Germinal center (tissue), 1 donor: ENCODE measurements around the gene C2orf76.
"Not testable (repeated sequence)": the region's sequence is repeated elsewhere in the genome, so short reads cannot be mapped to it uniquely, and the experiment has no call there.

Experiments
- DNase-seq: peaks from one replicate; pipeline ENCODE4 v3.0.0; 2012; ENCODE audit warnings: mixed read lengths, low spot score

C2orf76 gene

DNA sequence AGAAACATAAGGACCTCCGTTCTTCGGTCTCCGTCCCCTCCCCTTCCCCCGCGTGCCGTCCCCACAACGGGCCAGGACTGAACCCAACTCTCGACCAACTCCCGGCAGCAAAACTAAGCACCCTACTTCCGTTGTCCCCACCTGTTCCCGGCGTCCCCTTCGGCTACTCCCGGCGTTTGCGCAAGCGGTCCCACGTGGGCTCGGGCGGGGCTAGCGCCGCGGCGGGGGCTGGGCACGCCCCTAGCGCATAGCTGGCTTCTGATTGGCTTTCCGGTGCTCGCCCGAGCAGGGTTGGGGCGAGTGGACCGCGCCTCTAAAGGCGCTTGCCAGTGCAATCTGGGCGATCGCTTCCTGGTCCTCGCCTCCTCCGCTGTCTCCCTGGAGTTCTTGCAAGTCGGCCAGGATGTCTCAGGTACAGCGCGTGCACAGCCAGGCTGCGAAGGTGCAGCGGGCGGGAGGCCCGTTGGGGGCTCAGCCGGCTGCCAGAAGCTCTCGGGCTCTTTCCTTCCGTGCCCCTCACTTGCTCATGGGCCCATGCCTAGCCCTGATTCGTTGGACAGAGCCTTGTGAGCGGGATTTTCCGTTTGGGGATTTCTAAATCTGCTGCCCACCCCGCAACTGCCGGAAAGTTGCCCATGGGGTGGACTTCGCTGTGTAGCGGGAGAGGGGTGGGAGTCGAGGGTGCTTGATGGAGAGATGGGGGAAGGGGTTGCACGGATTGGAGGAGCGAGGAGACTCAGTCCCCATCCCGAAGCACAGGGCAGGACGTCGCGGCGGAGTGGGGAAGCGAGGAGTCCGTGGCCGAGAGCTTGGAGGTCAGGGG, at the start of gene C2orf76, which contains the start of gene DBI:
C2orf76 (minus strand) TSS at position 186 of the 823 bp plus-strand sequence. CDS start 26,875 bp downstream, outside the sequence.
DBI (plus strand) TSS at position 329 of the 823 bp plus-strand sequence; CDS start at position 404, 75 bp downstream.
- peak; percentile 98 for DNase-seq

DNA sequence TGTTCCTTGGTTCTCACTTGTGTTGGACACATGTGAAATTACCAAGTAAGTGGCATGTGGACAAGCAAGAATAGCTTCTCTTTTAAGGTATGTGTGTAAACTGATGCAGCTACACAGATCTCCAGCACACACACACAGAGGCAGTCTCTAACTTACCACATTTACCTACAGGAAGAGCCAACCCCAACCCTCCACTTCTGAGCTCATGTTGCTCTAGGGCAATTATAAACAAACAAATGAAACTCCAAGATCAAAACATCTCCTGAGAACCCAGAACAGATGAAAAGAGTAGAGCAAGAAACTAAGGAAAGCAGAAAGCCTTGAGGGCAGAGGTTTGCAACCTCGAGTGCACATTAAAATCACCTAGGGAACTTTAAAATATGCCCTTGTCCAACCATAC, 49.0 kb upstream of the C2orf76 start:
- no peak for DNase-seq

DNA sequence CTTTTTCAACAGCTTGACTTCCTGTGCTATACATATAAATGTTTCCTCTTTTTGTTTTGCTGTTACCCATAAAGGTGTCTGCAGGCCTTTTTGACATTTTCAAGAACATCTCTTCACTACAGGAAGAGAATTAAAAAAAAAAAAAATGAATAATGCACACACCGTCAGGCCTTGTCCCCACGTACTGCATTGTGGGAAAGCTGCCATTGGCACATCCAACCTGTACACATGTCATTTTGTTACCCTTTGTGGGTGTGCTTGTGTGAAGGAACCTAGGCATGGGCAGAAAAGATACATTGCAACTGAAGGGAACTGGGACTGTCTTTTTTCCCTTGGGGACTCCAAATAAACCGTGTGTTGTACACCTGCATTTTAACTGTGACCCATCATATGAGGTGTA, 48.3 kb upstream of the C2orf76 start:
- DNase-seq, result no peak

DNA sequence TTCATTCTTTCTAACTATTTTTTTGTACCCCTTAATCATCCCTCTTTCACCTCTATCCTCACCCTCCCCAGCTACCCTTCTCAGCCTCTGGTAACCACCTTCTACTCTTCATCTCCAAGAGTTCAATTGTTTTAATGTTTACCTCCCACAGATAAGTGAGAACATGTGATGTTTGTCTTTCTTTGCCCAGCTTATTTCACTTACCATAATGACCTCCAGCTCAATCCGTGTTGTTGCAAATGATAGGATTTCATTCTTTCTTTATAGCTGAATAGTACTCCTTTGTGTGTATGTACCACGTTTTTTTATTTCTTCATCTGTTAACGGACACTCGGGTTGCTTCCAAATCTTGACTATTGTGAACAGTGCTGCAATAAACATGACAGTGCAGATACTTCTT, 42.9 kb upstream of the C2orf76 start:
- no peak for DNase-seq

DNA sequence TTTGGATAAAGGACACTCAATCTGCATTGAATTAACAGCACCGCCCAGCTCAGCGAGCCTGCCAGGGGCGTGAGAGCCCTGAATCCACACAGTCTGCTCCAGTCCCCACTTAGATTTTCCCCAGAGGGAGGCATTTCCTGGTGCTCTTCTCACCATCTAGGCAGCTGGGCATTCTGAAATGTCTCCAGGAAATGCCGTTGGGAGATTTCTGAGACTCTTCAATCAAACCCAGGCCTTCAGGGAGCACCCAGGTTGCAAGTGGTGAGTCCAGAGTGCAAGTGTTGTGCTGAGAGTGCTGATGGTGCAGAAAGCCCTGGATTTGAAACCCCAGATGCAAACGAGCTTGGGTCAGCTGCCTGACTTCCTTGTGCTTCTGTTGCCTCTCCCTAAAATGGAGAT, 41.6 kb upstream of the C2orf76 start:
- no peak for DNase-seq

DNA sequence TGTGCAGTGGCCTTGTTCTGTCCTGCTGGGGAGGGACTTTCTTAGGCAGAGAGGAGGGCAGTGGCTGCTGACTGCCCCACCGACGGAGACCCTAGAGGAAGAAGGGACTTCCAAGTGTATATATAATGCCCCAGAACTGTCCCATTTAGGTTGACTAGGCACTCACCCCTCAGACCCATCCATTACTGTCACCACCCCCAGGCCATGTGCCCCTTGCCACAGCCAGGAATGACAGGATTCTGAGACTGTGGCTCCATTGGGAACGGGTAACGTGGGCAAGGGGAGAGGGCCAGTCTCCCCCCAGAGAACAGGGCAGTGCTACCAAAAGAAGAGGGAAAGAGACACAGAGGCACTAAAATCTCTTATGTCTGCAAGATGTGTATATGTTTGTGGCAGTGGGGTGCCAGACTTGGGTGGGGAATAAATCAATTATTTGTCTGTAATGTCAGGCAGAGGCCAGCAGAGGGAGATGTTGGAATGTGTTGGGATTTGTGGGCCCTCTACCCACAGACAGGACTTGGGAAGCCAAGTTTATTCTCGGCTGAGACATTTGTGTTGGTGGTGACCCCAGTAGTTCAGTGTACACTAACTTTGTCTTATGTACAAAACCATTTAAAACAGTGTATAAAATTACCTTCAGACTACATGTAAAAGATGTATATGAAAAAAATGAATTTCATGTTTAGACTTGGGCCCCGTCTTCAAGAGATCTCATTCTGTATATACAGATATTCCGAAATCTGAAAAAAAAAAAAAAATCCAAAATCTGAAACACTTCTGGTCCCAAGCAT, 41.0 kb upstream of the C2orf76 start:
- DNase-seq, result peak; percentile 62

DNA sequence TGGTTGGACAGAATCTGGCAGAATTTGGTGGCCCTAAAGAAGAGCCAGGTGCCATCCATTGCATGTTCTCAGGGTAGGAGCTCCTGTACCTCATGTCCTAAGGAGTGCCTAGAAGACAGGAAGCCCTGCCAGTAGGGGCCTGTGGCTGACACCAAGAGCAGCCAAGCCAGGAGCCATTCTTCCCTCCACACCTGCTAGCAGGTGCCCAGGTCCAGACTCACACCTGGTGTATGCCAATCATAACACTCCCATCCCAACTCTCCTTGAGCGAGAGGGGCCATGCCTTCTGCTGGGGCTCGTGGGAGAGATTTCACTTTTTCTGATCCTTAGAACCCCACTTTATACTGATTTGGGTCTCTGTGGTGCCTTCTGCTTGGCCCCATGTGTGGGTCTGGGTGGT, 38.5 kb upstream of the C2orf76 start:
- DNase-seq, result no peak

DNA sequence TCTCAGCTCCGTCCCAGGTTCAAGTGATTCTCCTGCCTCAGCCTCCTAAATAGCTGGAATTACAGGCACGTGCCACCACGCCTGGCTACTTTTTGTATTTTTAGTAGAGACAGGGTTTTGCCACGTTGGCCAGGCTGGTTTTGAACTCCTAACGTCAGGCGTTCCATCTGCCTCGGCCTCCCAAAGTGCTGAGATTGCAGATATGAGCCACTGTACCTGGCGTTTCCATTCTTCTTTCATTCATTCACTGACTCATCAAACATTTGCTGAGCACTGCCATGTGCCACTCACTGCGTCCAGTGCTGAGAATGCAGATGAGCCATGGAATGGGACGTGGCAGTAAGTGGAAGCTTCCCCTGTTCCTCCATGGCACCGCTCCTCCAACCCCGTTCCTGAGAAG, 37.0 kb upstream of the C2orf76 start:
- DNase-seq, result not testable (repeated sequence)

DNA sequence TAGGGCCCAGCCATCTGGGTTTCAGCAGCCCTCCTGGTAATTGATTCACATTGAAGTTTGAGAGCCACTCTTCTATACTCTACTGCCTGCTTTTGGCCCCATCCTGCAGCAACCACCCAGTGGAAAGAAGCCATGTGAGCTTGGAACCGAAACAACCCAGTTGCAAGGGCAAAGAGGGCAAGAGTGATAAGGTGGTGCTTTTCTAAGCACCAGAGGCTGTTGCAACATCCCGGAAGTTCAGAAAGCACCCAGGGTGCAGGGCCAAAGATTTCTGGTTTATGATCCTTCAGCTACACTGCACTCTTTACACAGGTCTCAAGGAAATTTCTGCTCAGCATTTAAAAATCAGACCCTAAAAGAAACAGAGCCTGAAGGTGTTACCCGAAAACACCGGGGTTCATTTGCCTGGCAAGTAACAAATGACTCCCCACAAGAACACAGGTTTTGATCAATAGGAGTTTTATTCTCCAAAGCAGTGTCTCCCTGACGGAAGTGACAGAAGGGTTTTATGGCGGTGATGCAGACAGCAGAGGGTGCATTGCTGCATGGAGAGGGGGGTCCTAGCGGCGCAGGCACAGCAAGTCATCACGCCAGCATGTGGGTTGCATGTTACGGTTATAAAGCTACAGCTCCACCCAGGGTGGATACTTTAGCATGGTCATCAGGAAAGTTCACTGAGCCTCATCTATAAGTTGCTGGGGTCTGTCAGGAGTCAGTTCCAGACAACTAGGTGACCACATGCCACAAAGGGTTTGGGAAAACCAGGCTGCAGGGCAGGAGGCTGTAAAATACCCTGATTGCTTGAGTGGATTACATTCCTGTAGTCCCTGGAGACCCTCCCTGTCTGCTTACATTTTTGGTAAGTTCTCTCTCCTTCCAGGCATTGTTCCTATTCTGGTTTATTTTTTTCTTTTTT, 36.3 kb upstream of the C2orf76 start:
- no peak for DNase-seq

DNA sequence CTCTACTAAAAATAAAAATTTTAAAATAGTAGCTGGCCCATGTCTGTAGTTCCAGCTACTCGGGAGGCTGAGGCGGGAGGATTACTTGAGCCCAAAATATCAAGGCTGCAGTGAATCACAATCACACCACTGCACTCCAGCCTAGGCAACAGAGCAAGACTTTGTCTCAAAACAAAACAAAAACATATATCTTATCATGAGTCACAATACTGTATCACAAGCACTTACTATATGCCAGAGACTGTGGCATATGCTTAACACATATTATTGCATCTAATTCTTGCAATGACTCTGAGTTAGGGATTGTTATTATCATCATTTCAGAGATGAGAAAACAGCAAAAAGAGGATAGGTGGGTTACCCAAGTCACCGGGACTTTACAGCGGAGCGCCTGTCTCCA, 35.5 kb upstream of the C2orf76 start:
- DNase-seq, result no peak

DNA sequence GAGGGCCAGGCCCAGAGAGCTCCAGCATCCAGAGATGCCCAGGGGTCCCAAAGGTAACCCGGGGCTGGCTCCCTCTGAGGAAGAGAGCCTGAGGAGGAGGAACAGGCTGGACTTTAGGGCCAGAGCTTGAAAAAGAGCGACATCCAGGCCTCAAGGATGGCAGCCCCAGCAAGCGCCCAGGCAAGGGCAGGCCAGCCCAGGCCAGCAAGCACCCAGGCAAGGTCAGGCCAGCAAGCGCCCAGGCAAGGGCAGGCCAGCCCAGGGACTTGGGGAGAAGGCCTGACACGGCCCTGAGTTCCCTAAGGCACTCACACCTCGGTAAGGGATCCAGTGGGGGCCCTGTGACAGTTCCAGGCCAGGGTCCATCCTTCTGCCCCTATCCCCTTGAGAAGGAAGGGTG, 30.6 kb upstream of the C2orf76 start:
- DNase-seq, result no peak

DNA sequence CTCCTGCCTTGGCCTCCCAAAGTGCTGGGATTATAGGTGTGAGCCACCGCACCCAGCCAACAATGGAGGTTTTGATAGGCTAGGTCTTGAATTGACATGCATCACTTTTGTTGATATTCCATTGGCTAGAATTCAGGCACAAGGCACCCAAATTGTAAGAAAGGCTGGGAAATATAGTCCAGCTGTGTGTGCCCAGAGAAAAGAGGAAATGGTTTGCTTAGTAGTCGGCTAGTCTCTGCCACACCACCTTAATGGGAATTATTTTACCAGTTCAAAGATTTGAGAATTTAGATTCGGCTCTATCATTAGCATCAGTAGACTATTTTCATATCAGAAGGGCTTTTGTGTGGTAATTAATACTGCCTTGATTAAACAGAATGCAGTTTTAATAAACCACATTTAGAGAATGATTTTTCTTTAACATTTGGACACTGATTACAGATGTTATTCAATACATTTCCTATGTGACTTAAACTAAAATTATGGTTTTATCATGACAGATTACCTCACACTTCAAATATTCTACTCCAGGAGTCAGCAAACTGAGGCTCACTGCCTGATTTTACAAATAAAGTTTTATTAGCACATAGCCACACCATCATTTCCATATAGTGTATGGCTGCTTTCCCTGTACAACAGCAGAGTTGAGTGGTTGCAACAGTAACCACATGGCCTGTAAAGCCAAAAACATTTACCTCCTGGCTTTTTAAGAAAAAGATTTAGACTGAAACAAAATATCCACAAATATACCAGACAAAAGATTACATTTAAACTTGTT, 27.5 kb upstream of the C2orf76 start:
- no peak for DNase-seq

DNA sequence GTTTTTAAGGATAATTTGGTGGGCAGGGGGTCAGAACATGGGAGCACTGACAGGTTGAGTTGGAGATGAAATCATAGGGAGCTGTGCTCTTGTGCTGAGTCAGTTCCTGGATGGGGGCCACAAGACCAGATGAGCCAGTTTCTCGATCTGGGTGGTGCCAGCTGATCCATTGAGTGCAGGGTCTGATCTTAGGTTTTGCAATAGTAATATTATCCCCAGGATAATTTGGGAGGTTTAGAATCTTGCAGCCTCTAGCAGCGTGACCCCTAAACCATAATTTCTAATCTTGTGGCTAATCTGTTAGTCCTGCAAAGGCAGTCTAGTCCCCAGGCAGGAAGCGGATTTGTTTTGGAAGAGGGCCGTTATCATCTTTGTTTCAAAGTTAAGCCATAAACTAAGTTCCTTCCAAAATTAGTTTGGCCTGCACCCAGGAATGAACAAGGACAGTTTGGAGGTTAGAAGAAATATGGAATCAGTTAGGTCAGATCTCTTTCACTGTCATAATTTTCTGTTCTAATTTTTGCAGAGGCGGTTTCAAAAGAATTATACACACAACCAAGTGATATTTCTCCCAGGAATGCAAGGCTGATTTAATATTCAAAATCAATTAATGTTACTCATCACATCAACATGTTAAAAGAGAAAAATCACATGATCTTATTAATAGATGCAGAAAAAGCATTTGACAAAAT, 23.1 kb upstream of the C2orf76 start:
- DNase-seq, result no peak

DNA sequence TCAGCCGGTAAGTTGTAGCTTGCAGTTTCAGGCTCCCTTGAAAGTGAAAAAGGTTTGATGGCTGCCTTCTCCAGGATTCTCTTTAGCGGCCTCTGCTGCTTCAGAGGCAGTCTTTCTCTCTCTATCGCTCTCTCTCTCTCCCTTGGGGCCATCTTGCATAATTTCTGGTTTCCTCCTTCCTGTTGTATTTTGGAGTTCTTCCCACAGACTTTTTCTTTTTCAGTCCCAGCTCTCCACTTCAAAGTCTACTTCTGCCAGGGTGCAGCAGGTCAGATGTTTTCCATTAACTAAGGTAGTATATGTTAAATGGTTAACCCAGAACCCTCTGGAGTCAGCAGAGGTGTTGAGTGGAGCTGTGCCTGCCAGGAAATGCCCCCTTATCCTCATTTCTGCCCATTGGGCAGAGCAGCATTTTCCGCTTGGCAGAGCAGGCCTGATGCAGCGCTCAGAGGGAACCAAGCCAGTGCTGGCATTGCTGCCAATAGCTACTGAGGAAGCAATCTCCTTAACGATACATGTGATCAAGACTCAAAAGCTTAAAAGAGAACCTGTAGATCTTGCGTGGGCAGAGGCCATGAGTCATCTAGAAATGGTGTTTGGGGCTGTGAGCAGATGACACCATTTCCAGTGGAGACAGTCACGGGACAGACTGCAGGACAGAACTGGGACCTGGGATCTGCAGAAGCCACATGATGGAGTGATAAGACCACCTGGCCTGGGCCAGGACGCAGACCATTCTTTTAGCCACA, 20.9 kb upstream of the C2orf76 start:
- DNase-seq, result no peak

DNA sequence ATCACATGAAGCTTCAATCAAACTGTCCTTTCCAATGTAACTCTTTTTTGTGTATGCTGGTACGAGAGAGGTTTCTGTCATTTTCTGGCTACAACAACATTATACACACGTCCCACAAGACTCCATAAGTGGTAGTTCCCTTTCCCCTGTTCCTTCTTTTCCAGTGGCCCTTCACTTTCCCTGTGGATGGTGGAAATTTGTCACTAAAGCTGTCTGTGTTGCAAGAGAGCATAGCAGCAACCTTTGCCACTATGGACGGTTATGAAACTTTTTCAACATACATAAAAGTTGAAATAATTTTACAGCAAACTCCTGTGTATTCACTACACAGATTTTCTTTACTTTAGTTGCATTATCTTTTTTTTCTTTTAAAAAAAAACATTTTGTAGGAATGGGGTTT, 18.8 kb upstream of the C2orf76 start:
- no peak for DNase-seq

DNA sequence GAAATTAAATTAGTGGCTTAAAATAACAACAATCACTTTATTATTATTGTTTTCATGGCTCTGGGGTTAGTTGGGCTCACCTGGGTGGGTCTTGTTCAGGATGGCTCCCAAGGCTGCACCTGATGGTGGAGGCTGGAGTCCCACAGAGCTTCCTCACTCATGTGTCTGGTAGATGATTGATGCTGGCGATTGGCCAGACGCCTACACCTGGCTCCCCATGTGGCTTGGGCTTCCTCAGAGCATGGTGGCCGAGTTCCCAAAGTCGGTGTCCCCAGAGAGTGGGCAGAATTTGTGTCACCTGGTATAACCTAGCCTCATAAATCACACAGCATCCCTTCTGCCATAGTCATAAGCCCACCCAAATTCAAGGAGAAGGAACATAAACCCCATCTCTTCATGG, 18.3 kb upstream of the C2orf76 start:
- DNase-seq, result no peak

DNA sequence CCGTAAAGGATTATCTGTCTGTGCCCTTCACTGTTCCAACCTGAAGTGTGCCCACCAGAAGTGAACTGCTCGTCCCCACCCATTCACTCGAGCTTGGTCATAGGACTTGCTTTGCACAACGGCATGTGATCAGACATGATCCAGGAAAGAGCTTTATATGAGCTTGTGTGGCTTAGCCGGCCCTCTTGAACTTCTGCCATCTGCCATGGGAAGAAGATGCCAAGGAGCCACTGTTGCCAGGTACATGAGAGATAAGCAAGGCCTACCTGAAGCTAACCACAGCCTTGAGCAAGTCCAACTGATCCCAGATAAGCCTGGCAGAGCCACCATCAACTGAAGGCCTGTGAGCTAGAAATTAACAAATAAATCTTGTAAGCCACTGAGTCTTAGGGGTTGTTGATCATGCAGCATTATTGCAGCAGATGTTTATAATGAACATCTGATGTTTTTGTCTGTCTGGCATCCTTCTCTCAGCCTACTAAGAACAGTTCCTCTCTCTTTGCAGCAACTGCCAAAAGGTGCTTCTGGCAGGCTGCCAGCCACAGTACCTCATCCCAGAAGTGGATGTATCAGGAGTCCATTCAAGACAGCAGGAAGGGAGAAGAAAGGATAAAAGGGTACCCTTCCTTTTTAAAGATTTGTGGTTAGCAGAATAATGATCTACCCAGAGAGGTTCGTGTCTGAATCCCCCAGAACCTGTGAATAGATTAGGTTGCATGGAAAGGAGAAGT, 16.9 kb upstream of the C2orf76 start:
- DNase-seq, result no peak

DNA sequence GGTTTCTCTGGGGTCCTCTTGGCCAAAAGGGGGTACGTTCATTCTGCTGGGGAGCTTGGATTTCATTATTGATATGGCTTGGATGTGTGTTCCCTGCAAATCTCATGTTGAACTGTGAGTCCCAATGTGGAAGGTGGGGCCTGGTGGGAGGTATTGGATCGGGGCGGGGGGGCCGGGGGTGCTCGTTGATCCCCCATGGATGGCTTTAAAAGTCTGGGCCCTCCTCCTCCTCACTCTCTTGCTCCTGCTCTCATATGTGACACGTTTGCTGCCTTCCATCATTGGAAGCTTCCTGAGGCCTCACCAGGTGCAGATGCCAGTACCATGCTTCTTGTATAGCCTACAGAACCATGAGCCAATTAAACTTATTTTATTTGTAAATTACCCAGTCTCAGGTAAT, 11.9 kb upstream of the C2orf76 start:
- DNase-seq, result no peak

DNA sequence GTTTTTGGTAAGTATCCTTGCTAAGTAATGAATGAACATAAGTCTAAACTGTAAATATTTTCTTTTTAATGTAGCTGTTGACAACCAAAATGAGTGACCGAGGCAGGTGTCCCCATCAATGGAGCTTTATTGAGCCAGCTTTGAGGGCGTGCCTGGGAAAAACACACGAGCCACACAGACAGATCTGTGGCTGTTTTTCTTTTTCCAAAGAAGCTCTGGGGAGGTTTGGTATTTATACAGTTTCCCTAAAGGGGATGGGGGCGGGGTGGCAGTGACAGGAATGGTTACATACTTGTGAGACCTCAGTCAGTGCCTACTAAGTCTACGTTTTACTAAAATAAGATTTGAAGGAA, 11.3 kb upstream of the C2orf76 start:
- DNase-seq, result no peak
